ENCODE data around the gene CLCA1.

Gene CLCA1

GRCh38 chr1:86504137-86504479 lies 35.4 kb downstream of the CLCA1 start:
- no peak for FAIRE-seq

- no peak for FAIRE-seq
Observed at GRCh38 chr1:86504895-86505563, 36.3 kb downstream of the CLCA1 start.

GRCh38 chr1:86505564-86505902 lies 36.8 kb downstream of the CLCA1 start:
- no peak for FAIRE-seq

GRCh38 chr1:86507935-86508582 lies 39.3 kb downstream of the CLCA1 start:
- FAIRE-seq = no peak

- no peak for FAIRE-seq
Observed at GRCh38 chr1:86508583-86508969, 39.8 kb downstream of the CLCA1 start.

GRCh38 chr1:86515597-86515996 lies 46.9 kb downstream of the CLCA1 start:
- FAIRE-seq = no peak

GRCh38 chr1:86516335-86516734 lies 47.6 kb downstream of the CLCA1 start:
- FAIRE-seq = no peak

- FAIRE-seq = no peak
Observed at GRCh38 chr1:86517336-86517735, 48.6 kb downstream of the CLCA1 start.

GRCh38 chr1:86520789-86521521 lies 52.2 kb downstream of the CLCA1 start:
- FAIRE-seq = no peak

- FAIRE-seq = no peak
Observed at GRCh38 chr1:86521522-86521891, 52.8 kb downstream of the CLCA1 start.

- no peak for FAIRE-seq
Observed at GRCh38 chr1:86522240-86522639, 53.5 kb downstream of the CLCA1 start.

GRCh38 chr1:86523670-86524354 lies 55.1 kb downstream of the CLCA1 start:
- no peak for FAIRE-seq

GRCh38 chr1:86527306-86527705 lies 58.6 kb downstream of the CLCA1 start:
- FAIRE-seq = no peak

- FAIRE-seq = no peak
Observed at GRCh38 chr1:86530211-86530845, 61.6 kb downstream of the CLCA1 start.

GRCh38 chr1:86537928-86538695 lies 69.4 kb downstream of the CLCA1 start:
- no peak for FAIRE-seq

GRCh38 chr1:86538775-86539174 lies 70.0 kb downstream of the CLCA1 start:
- no peak for FAIRE-seq

GRCh38 chr1:86541859-86542258 lies 73.1 kb downstream of the CLCA1 start:
- FAIRE-seq = no peak

GRCh38 chr1:86542631-86543030 lies 73.9 kb downstream of the CLCA1 start:
- FAIRE-seq = no peak

GRCh38 chr1:86546787-86547221 lies 78.1 kb downstream of the CLCA1 start, which contains the start of gene CLCA4:
Gene CLCA4, plus strand, starts transcription at chr1:86547078. Its CDS starts 42 bp downstream, at chr1:86547120.
- no peak for FAIRE-seq

- FAIRE-seq = no peak
Observed at GRCh38 chr1:86548839-86549238, 80.1 kb downstream of the CLCA1 start.

All from A204.1 (cell line).